Fibroblast of lung (primary cell): ENCODE results near the gene PFN1. TPM values are rescaled to one million over a fixed set of nuclear protein-coding genes. Genes with fewer than 3 reads are reported as not detected.

Source experiments
- DNase-seq, 2 donors: peaks; one replicate each; pipeline versions ENCODE4 v3.0.0 to v3.0.0-alpha.2; 2010; ENCODE audit warnings: low read depth in 2 of 2
- H2AFZ ChIP-seq: 2 replicates; pipeline ENCODE4 v1.5.1; 2012; ENCODE audit warnings: low read length, control low read depth, inconsistent platforms
- H3K27ac ChIP-seq: 2 replicates; pipeline ENCODE4 v1.5.1; 2011; ENCODE audit warnings: low read length, control low read depth; ENCODE audit not compliant: insufficient read depth
- H3K27me3 ChIP-seq: 2 replicates; pipeline ENCODE4 v1.5.1; 2011; ENCODE audit warnings: mild to moderate bottlenecking, low read length; ENCODE audit not compliant: control insufficient read depth, insufficient read depth
- H3K36me3 ChIP-seq: 2 replicates; pipeline ENCODE4 v1.5.1; 2011; ENCODE audit warnings: low read length; ENCODE audit not compliant: control insufficient read depth, insufficient read depth
- H3K4me1 ChIP-seq: 2 replicates; pipeline ENCODE4 v1.5.1; 2011; ENCODE audit warnings: low read length; ENCODE audit not compliant: control insufficient read depth, insufficient read depth; ENCODE audit errors: extremely low read depth
- H3K4me2 ChIP-seq: 2 replicates; pipeline ENCODE4 v1.5.1; 2011; ENCODE audit warnings: low read length, control low read depth; ENCODE audit not compliant: insufficient read depth; ENCODE audit errors: extremely low read depth
- H3K4me3 ChIP-seq, 4 experiments: fragments of 200-600 bp in 1 of 4; sonication (generic) in 1 of 4; replicated peaks in 1 of 4; 2 replicates each; pipeline ENCODE4 v1.5.1; 2011 to 2016; ENCODE audit warnings: low read length in 4 of 4, low read depth in 3 of 4, mild to moderate bottlenecking in 3 of 4, control low read depth in 2 of 4, inconsistent platforms in 1 of 4, mixed read lengths in 1 of 4; ENCODE audit not compliant: insufficient read depth in 1 of 4; ENCODE audit errors: control extremely low read depth in 1 of 4
- H3K79me2 ChIP-seq: 2 replicates; pipeline ENCODE4 v1.5.1; 2012; ENCODE audit warnings: mild to moderate bottlenecking, low read length, inconsistent platforms; ENCODE audit not compliant: control insufficient read depth, insufficient read depth
- H3K9ac ChIP-seq: 2 replicates; pipeline ENCODE4 v1.5.1; 2011; ENCODE audit warnings: mild to moderate bottlenecking, low read length, control low read depth; ENCODE audit not compliant: insufficient read depth
- H3K9me3 ChIP-seq: 2 replicates; pipeline ENCODE4 v1.5.1; 2012; ENCODE audit warnings: low read depth, low read length; ENCODE audit not compliant: control insufficient read depth, insufficient read depth
- H4K20me1 ChIP-seq: 2 replicates; pipeline ENCODE4 v1.5.1; 2011; ENCODE audit warnings: low read length; ENCODE audit not compliant: control insufficient read depth, insufficient read depth; ENCODE audit errors: extremely low read depth
- EZH2 ChIP-seq: IDR thresholded peaks from 2 replicates; pipeline ENCODE4 v1.5.1; 2012; ENCODE audit warnings: low read length, control low read depth, mild to moderate bottlenecking; ENCODE audit errors: missing control alignments
- polyA plus RNA-seq, 2 donors: library from polyadenylated mRNA; depleted of rRNA in 1 of 2; stranded (reverse) in 1 of 2; unstranded in 1 of 2; fragments of >200 nt; gene quantifications; 2 replicates each; pipeline ENCODE4 v1.2.1, GENCODE V29; 2011 to 2012; ENCODE audit warnings: missing spikeins in 1 of 2
- total RNA-seq: library from RNA; depleted of rRNA; stranded (reverse); fragments of >200 nt; gene quantifications from 2 replicates; pipeline ENCODE4 v1.2.1, GENCODE V29; 2014
- TF ChIP-seq, protein P1 (sequence below), 2 donors: IDR thresholded peaks in 1 of 2; conservative IDR thresholded peaks in 1 of 2; 1 replicate in 1 of 2; 2 replicates in 1 of 2; pipeline ENCODE4 v1.5.1; 2011 to 2012; ENCODE audit warnings: low read length in 2 of 2, control low read depth in 1 of 2, inconsistent platforms in 1 of 2, low read depth in 1 of 2, mild to moderate bottlenecking in 1 of 2

The PFN1 gene
- total and polyA plus RNA-seq, 2 donors (not counting 1 experiment from before 2014, with no cell fraction given): 422 to 870 TPM

DNA sequence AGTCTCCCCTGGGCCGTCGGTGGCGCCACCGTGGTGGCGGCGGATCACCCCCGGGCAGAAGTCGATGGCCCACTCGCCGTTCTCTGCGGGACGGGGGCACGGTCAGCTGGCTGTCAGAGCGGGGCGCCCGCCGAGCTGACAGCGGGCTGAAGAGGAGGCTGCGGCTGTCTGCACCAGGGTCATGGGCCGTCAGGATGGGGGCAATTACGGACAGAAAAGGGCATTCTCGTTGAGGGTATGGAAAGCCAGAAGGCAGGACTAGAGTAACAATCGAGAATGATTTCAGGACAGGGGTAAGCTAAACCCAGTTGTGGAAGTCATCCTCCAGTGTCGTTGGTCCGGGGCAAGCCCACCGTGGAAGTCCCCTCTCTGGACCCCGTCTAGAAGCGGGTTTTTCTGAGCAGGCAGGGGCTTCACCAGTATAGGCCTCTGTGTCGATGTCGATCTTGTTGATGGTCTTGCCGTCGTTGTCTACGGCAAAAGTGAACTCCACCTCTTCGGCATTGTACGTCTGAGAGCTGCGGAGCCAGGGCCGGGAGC, 47.2 kb downstream of the PFN1 start:
- no peak for DNase-seq
- Histone ChIP-seq H3K4me3 (no peak overlapping the region), H3K79me2 (no peaks in the 10 kb centered on the region), H4K20me1 (no peaks in the 10 kb centered on the region), H3K4me2 (no peak overlapping the region), H3K9me3 (no peaks in the 10 kb centered on the region), H3K9ac (no peak overlapping the region), H3K4me1 (peaks cover 4% of the 10 kb centered on the region), H3K27ac (no peak overlapping the region), H3K27me3 (peaks cover 2% of the 10 kb centered on the region), H2AFZ (no peak overlapping the region), H3K36me3 (peaks cover 9% of the 10 kb centered on the region)
- no peak for TF ChIP-seq EZH2
- TF ChIP-seq, protein P1, sequence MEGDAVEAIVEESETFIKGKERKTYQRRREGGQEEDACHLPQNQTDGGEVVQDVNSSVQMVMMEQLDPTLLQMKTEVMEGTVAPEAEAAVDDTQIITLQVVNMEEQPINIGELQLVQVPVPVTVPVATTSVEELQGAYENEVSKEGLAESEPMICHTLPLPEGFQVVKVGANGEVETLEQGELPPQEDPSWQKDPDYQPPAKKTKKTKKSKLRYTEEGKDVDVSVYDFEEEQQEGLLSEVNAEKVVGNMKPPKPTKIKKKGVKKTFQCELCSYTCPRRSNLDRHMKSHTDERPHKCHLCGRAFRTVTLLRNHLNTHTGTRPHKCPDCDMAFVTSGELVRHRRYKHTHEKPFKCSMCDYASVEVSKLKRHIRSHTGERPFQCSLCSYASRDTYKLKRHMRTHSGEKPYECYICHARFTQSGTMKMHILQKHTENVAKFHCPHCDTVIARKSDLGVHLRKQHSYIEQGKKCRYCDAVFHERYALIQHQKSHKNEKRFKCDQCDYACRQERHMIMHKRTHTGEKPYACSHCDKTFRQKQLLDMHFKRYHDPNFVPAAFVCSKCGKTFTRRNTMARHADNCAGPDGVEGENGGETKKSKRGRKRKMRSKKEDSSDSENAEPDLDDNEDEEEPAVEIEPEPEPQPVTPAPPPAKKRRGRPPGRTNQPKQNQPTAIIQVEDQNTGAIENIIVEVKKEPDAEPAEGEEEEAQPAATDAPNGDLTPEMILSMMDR (conservative IDR thresholded peaks at IDR 0.05 in 1 of 2, IDR thresholded peaks at IDR 0.05 in 1 of 2; ENCODE audit: low read depth in 1 of 2, low read length in 2 of 2): no peak

DNA sequence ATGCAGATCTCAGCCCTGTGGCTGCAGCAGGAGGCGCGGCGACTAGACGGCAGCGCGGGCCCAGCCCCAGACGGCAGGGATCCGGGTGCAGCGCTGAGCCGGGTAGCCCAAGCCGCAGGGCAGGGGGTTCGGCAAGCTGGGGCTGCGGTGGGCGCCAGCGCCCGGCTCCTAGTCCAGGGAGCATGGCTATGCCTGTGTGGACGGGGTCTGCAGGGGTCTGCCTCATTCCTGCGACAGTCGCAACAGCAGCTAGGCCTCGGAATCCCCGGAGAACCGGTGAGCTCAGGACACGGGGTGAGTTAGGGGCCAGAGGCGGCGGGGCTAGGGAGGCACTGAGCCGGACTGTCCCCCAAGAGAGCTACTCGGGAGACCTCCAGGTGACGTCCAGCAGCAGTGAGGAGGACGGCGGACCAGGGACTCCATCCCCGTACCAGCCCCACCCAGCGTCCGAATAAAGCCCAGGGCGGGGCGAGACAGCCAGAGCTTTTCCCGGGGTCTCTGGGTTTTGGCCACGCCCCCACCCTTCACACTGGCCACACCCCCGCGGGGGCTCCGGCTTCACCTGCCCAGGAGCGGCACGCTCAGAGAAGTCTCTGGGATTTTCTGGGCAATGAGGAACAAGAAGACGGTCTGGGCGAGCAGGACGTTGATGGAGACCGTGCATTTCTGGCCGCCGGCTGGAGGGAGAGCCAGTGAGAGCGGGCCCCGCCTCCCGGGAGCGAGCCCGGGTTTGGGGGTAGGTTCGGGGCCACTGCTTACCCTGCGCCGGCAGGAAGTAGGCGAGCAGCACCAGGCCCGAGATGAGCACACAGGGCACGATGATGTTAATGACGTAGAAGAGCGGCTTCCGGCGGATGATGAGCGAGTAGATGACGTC, 47.9 kb downstream of the PFN1 start:
- no peak overlapping the region for H3K4me2 ChIP-seq
- H3K79me2 ChIP-seq: no peaks in the 10 kb centered on the region
- TF ChIP-seq, protein P1 (conservative IDR thresholded peaks at IDR 0.05 in 1 of 2, IDR thresholded peaks at IDR 0.05 in 1 of 2; ENCODE audit: low read depth in 1 of 2, low read length in 2 of 2): no peak
- no peak for TF ChIP-seq EZH2
- peaks cover 4% of the 10 kb centered on the region for H3K4me1 ChIP-seq
- H2AFZ ChIP-seq: no peak overlapping the region
- no peaks in the 10 kb centered on the region for H3K9me3 ChIP-seq
- no peak overlapping the region for H3K4me3 ChIP-seq
- H4K20me1 ChIP-seq: no peaks in the 10 kb centered on the region
- peak in 1 of 2 donors; percentile 21 for DNase-seq
- H3K27me3 ChIP-seq: no peaks in the 10 kb centered on the region
- no peak overlapping the region for H3K27ac ChIP-seq
- H3K36me3 ChIP-seq: peaks cover 11% of the 10 kb centered on the region
- H3K9ac ChIP-seq: no peak overlapping the region

DNA sequence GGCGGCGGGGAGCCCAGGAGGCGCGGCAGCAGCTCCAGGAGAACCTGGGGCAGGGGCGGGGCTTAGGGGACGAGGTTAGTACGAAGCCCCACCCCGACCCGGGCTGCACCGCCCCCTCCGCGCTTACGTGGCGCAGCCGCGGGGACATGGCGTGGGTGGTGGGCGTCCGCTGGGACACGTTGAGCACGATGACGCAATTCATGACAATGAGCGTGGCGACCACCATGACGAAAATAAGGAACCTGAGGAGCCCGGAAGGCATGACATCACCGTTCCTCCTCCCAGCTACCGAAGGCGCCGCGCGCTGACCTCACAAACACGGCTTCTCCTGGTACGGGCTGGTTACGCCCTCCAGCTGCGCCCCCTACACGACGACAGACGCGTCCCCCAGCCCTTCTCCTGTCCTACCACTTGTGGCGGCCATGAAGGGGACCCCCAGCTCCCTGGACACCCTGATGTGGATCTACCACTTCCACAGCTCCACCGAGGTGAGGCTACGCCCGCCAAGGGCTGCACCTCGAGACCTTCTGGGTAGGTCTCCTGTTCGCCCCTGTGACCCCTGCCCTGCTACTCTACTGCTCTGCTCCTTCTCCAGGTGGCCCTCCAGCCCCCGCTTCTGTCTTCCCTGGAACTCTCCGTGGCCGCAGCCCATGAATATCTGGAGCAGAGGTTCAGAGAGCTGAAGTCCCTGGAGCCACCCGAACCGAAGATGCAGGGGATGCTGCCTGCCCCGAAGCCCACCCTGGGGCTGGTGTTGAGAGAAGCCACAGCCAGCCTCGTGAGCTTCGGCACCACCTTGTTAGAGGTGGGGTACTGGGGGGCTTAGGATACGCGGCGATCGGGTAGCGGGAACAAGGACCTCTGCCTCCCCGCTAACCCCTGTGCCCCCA, 48.7 kb downstream of the PFN1 start, which contains the start of gene C17orf107:
Gene C17orf107 (plus strand): TSS at position 196 of the 890 bp plus-strand sequence. CDS start 227 bp downstream, at position 423.
- Histone ChIP-seq H3K4me1 (peaks cover 4% of the 10 kb centered on the region), H3K27me3 (no peaks in the 10 kb centered on the region), H3K36me3 (peaks cover 16% of the 10 kb centered on the region), H2AFZ (peak within 1 kb of the TSS; percentile 30), H4K20me1 (no peaks in the 10 kb centered on the region), H3K4me2 (peak within 1 kb of the TSS; percentile 51), H3K27ac (no peak within 1 kb of the TSS), H3K4me3 (peak within 1 kb of the TSS in 3 of 4 experiments; percentile 21 to 67 (median 42)), H3K9ac (peak within 1 kb of the TSS; percentile 37), H3K9me3 (no peaks in the 10 kb centered on the region), H3K79me2 (no peaks in the 10 kb centered on the region)
- DNase-seq: peak; percentile 72 to 81
- TF ChIP-seq, protein P1 (conservative IDR thresholded peaks at IDR 0.05 in 1 of 2, IDR thresholded peaks at IDR 0.05 in 1 of 2; ENCODE audit: low read depth in 1 of 2, low read length in 2 of 2): no peak
- no peak for TF ChIP-seq EZH2
